Activated T-cell treated with anti-CD3 and anti-CD28 coated beads for 1 hour (primary cell): ENCODE data around the gene GPHN.
"Not testable (repeated sequence)": the region's sequence is repeated elsewhere in the genome, so short reads cannot be mapped to it uniquely, and the experiment has no call there.

Source experiments
- DNase-seq: peaks from one replicate; pipeline ENCODE4 v3.0.0-alpha.2; 2020; ENCODE audit warnings: low read depth

The GPHN gene

GRCh38 chr14:66502836-66503235 is 5.1 kb upstream of the GPHN start:
- not testable (repeated sequence) for DNase-seq

DNA sequence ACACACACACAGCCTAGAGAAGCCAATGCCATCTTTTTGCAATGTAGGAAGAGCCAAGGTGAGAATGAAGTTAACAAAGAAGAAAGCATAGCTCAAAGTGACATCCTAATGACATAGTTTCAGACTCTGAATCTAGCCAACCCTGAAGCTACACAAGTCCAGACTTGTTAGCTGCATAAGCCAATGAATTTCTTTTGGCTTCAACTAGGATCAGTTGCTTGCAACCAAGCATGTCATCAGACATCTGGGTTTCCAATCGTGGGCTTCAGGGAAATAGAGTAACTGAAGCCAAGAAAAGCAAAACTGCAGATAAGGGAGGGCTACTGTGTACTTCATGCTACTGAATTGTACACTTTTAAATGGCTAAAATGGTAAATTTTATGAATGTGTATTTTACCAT is 4.4 kb upstream of the GPHN start:
- no peak for DNase-seq

GRCh38 chr14:66507181-66507721 is 696 bp upstream of the GPHN start:
- no peak for DNase-seq

- DNase-seq: no peak
These were observed 549 bp downstream of the GPHN start for GRCh38 chr14:66508547-66508845.

GRCh38 chr14:66508846-66509621 is 1.1 kb downstream of the GPHN start:
- peak; percentile 23 for DNase-seq

DNA sequence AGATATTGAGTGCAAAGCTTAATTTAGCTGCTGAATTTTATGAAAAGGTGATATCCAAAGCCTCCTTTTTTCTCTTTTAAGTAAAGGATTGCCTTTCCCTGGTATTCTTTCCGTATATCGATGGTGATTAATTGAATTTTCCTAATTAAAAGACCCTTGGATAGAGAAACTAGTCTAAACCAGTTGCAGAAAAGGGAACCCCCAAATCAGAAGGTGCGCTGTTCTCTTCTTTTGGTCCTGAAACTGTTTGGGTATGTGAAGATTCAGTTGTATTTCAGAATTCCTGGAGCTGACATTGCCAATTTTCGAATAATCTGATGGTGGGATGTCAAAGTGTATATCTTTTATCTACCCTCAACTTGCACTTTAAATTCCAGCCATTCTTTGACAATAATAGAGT is 1.9 kb downstream of the GPHN start:
- DNase-seq: no peak

DNA sequence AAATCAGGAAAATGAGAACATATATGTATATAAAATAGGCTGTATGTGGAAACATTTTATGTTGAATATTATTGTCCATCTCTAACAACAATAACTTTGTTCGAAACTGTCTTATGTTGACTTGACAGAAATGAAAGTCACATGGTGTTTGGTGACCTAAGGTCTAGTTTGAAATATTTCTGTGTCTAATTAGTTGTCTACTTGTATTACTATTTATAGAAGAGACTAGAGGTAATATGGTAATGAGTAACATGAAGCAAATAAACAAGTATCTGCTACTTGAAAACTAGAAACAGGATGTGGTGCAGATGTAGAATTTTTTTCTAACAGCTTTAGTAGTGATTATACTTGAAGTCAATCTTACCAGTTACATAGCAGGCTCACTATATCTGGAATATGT is 3.9 kb downstream of the GPHN start:
- no peak for DNase-seq

DNA sequence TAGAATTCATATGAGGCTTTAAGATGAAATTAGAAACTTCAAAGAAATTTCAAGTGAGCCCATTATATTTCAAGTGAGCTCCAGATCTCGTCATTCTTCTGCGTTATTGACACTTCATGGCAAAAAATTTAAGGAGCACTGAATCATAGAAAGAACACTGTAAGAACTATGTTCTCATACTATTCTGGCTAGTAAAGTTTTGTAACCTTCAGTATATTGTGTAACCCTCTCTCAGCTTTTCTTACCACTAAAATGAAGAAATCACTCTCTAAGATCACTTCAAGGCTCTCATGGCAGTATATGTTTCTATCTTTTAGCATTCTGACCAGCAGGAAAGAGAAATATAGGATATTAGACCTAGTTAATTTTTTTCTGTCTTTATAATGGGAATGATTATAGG is 6.3 kb downstream of the GPHN start:
- DNase-seq: no peak

DNA sequence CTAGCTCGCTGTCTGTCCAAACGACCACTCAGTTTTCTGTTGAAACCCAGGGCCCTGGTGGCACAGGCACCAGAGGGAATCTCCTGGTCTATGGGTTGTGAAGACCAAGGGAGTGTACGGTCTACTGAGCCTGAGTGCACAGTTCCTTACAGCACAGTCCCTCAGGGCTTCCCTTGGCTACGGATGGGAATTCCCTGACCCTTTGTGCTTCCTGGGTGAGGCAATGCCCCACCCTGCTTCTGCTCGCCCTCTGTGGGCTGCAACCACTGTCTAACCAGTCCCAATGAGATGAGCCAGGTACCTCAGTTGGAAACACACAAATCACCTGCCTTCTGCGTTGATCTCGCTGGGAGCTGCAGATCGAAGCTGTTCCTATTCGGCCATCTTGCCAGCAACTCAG is 22.6 kb downstream of the GPHN start:
- no peak for DNase-seq

DNA sequence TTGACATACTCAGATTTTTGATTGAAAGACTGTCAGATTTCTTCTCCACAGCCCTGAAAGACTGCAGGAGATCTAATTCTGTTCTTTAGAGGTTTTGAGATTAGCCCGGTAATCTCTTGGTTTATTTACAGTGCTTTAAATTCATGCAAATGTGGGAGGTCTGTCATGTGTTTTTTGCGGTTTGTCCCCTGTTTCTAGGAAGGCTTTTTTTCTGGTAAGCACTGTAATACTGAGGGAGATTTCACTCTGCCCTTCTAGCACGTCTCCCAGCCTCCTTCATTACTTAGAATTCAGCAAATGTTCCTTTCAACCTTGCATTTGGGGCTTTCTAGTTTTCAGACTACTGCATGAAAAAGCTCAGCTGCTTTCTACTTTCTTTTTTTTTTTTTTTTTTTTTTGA is 31.1 kb downstream of the GPHN start:
- no peak for DNase-seq

- DNase-seq: no peak
These were observed 32.1 kb downstream of the GPHN start for GRCh38 chr14:66540038-66540437.

DNA sequence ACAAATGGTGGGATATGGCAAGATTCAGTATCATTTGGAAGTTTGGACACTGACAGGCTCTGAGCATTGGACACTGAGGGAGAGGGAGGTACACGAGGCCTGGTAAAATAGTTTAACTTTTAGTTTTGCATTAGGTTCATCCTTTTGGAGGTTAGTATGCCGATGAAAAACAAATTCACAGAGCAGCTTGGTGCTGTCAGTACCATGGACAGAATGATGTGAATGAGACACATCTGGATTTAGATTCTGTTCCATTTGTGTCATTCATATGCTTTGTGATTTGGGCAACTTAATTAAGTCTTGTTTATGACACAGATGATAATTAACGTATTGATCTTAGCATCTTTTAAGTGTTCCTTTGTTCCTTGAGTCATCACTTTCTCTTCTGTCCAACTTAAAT is 33.7 kb downstream of the GPHN start:
- no peak for DNase-seq

DNA sequence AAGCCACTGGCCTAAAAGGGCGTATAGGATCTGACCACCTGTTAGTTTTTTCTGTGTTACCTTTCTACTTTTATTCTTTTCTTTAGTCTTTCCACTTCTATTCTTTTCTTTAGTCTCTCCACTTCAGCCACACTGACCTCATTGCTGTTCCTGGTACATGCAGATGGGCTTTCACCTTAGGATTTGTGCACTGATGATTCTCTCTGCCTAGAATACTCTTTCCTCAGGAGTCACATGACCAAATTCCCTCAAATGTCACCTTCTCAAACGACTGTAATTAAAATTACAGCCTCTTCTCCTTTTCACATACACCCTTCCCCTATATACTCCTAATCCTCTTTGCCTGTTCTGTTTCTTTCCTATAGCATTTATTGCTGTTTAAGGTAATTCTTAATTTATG is 36.0 kb downstream of the GPHN start:
- DNase-seq: no peak

GRCh38 chr14:66545191-66545590 is 37.2 kb downstream of the GPHN start:
- not testable (repeated sequence) for DNase-seq

- not testable (repeated sequence) for DNase-seq
These were observed 37.8 kb downstream of the GPHN start for GRCh38 chr14:66545751-66546150.

- DNase-seq: no peak
These were observed 55.8 kb downstream of the GPHN start for GRCh38 chr14:66563731-66564130.

- DNase-seq: no peak
These were observed 60.3 kb downstream of the GPHN start for GRCh38 chr14:66568220-66568619.

DNA sequence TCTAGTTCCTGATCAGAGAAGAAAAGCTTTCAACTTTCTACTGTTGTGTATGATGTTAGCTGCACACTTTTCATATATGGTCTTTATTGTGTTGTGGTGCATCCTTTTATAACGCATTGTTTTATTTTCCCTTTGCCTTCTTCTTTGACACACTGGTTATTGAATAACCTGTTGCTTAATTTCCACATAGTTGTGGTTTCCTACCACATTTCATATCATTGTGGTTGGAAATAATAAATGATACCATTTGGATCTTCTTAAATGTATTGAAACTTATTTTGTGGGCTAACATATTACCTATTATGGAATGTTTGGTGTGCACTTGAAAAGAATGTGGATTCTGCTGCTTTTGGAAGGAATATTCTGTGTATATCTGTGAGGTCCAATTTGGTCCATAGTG is 64.9 kb downstream of the GPHN start:
- no peak for DNase-seq

- DNase-seq: no peak
These were observed 67.1 kb downstream of the GPHN start for GRCh38 chr14:66575014-66575413.

DNA sequence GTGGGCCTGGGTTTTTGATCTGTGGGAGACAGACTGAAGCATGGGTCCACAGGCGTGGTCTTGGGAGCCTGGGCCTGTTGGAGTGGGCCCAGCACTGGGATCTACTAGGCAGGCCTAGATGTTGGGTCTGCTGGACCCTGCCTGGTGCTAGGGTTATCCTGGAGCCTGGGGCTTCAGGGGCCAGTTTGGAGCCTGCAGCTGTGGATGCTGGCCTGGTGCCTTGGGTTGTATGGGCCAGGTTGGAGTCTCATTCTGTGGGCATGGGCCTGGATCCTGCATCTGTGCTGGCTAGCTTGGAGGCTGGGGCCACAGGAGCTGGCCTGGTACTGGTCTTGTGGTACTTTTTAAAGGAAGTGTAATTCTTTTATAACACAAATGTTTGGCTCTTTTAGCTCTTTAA is 68.0 kb downstream of the GPHN start:
- DNase-seq: no peak

- DNase-seq: not testable (repeated sequence)
These were observed 79.8 kb downstream of the GPHN start for GRCh38 chr14:66587753-66588152.

DNA sequence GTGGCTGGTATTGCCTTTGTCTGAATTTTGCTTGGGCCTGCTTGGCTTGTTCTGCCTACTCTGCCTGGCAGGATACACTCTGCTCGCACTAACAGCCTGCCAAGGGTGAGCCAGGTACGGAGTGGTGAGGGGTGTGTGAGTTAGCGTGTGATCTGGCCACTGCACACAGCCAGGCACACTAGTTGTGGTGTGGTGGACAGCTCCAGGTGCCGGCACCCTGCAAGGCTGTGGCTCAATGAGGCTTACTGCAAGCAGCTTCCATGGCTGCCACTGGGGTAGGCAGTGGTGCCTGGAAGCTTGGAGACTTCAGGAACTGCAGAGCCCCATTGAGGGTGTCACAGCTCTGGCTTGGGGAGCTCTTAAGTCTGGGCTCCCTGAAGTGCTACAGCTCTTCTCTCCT is 87.4 kb downstream of the GPHN start:
- no peak for DNase-seq

DNA sequence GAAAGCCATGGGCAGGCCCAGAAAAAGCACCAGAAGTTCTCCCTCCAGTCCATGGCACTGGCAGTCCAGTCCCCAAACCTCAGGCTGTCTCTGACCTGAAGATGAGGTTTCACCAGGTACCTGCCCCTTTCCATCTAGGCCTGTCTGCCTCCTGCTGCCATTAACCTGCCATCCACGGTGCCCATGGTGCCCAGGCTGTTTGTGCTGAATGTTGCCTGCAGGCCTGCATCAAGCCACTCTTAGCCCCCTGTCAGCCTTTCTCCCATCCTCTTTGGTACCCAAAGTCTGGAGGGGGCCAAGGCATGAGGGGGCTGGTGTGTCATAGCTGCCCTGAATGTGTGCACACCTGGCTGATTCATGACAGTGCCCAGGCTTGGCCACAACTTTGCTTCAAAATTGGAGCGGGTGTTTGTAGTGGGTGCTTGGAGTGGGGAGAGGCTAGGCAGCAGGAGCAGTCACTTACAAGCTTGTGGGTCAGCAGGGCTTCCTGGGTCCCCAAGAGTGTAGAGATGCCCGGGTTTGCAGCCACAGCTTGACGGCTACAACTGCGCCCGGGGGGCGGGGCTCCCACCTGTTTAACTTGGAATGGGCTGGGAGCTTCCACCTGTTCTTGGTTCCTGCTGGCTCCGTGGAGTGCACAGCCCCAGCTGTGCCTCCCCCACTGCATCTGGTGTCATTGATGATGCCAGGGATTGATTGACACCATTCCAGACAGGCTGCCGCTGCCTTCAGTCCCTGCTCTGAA is 88.5 kb downstream of the GPHN start:
- DNase-seq: no peak

DNA sequence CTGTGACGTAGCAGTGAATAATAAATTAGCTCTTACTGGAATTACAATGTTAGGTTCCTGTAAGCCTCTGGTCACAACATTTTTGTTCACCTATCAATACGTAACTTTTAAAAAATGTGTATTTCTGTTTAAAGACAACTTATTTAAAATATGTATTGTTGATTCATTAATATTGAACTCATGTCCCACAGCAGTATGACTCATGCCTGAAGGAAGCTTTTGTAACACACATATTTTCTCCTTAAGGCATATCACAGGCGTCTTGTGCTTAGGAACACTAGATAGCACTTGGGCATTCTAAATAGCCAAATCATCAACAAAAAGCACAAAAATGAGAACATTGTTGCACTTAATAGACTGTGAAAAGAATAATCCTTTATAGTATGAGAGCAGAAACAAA is 92.5 kb downstream of the GPHN start:
- DNase-seq: no peak
